ENCODE results near the gene NRTN. TPM values are rescaled to one million over a fixed set of nuclear protein-coding genes. Genes with fewer than 3 reads are reported as not detected.
"Not testable (repeated sequence)": the region's sequence is repeated elsewhere in the genome, so short reads cannot be mapped to it uniquely, and the experiment has no call there.

The NRTN gene
- total RNA-seq, 1 donor from 2014 or later, result 27.5 TPM

DNA sequence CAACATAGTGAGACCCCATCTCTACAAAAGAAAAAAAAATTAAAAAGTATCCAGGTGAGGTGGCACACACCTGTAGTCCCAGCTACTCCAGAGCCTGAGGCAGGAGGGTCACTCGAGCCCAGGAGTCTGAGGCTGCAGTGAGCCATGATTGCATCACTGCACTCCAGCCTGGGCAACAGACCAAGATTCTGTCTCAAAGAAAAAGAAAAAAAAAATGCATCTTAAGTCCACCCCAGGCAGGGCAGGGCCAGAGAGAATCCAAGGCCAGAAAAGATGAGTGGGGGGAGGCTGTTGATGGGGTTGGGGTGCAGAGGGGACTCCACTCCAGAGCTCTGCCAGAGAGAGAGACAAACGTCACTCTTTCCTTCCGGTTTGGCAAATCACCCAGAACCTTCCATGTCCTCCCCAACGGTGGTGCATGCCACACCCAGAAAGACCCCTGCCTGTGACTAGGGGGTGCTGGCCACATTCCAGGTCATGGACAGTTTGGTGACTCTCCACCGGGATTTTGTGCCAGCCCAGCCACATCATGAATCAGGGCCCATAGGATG is 46.0 kb downstream of the NRTN start:
- no peak for DNase-seq (ENCODE audit: missing footprints)
- ATAC-seq, result no peak
- intact Hi-C loops (cut with DNase I), result no loop called here

DNA sequence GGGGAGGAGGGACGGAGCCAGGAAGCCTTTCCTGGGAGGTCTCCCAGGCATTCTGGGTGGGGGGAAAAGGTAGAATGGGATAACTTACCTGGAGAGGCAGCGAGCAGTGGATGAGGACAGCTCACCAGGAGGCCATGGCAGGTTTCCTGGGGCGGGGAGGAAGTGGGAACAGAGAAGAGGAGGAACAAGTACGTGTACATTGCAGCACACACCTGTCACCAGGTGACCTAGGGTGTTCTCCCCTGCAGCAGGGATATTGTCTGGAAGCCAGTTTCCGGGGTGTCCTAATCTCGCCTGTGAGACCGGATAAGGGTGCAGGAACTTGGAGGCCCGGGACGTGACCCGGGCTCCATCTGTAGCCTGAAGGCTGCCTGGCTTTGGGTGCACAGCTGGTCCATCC is 46.4 kb downstream of the NRTN start, which contains the start of gene FUT3:
TSS of gene FUT3 (minus strand) at position 148 of the 400 bp plus-strand sequence.
- DNase-seq (ENCODE audit: missing footprints), result no peak
- intact Hi-C loops (cut with DNase I), result no loop called here
- no peak for ATAC-seq

DNA sequence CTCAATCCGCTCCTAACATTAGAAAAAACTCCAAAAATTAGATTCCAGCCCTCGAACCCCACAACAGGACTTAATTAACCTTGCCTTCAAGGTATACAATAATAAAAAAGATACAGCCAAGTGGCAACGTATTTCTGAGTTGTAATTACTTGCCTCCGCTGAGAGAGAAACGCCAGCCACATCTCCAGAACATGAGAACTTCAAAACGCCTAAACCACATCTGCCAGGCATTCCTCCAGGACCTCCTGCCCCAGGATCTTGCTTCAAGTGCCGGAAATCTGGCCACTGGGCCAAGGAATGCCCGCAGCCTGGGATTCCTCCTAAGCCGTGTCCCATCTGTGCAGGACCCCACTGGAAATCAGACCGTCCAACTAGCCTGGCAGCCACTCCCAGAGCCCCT is 49.3 kb downstream of the NRTN start:
- DNase-seq (ENCODE audit: missing footprints); intact Hi-C loops (cut with DNase I); ATAC-seq: not testable (repeated sequence)

DNA sequence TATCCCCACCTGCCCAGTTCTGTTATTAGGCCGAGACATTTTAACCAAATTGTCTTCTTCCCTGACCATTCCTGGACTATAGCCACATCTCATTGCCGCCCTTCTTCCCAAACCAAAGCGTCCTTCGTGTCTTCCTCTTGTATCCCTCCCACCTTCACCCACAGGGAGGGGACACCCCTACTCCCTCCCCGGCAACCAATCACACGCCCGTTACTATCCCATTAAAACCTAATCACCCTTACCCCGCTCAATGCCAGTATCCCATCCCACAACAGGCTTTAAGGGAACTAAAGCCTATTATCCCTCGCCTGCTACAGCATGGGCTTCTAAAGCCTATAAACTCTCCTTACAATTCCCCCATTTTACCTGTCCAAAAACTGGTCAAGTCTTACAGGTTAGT is 50.3 kb downstream of the NRTN start:
- intact Hi-C loops (cut with DNase I); ATAC-seq; DNase-seq (ENCODE audit: missing footprints): not testable (repeated sequence)

DNA sequence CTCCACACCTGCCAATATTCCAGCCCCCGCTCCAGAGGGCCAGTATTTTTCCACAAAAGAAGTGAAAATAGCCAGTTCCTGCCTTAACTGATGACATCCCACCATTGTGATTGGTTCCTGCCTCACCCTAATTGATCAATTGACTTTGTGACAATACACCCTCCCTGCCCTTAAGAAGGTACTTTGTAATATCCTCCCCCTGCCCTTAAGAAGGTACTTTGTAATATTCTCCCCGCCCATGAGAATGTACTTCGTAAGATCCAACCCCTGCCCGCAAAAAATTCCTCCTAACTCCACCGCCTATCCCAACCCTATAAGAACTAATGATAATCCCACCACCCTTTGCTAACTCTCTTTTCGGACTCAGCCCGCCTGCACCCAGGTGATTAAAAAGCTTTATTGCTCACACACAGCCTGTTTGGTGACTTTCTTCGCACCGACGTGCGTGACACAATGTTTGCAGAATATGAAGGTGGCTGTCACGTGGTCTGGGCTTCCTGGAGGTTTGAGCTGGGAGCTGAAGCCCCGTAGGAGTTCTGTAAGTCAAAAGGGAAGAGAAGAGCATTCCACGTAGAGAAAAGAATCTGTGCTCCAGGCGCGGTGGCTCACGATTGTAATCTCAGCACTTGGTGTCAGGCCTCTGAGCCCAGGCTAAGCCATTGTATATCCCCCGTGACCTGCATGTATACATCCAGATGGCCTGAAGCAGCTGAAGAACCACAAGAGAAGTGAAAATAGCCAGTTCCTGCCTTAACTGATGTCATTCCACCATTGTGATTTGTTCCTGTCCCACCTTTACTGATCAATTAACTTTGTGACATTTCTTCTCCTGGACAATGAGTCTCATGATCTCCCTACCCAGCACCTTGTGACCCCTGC is 52.6 kb downstream of the NRTN start:
- DNase-seq (ENCODE audit: missing footprints) (no peak), ATAC-seq (no peak)
- intact Hi-C loops (cut with DNase I), result no loop called here

DNA sequence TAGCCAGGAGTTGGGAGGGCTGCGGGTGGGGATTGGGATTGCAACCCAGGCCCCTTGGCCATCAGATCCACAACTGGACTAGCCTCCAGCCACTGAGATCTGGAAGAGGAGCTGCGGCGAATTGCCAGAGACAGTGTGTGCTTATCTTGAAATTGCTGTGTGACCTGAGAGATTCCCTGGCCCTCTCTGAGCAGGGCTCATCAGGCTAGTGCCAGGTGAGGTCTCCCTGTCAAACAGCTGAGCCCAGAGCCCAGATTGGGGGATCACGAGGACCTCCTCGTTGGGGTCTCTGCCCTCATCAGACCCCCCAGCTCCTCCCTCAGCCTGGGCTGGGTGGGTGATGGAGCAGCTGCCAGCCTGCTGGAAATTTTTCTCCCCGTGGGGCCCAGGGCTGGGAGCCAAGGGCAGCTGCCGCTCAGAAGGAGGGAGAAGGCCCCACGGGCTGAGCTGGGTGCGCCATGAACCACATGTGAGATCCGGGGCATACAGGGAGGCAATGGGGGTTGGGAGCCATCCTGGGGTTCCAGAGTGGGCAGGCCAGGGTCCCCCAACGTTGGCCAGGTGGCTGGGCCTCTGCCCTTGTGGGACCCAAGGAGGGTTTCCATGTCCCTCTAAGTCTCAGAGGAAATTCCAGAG is 58.3 kb downstream of the NRTN start:
- DNase-seq (ENCODE audit: missing footprints) (no peak), ATAC-seq (no peak)
- intact Hi-C loops (cut with DNase I), result no loop called here

DNA sequence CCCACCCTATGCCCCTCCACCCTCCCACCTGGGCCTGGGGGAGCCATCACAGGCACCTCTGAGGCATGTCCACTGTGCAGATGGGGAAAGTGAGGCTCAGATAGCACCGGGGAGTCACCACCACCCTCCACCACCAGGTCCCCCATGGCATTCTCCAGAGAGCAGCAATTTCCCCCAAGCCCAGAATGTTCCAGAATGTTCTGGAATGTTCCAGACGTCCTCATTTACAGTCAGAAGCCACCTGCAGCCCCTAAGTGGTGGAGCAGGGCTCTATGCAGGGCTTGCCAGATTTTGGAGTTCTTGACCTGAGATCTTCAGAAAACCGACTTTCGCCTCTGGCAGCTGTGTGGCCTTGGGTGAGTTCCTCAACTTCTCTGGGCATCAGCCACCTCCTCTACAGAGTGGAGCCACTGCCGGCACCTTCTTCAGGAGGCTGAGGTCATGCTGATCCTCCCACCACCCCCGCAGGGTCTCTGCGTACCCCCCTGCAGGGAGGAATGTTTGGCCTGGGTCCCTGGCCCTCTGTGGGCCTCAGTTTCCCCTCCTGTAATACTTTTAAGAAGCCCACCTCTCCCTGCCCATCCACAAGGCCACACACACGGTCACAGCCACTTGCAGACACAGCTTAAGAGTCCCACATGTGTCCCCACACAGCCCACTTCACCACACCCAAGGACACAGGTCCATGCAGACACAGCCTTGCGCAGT is 59.3 kb downstream of the NRTN start:
- no peak for ATAC-seq
- no peak for DNase-seq (ENCODE audit: missing footprints)
- intact Hi-C loops (cut with DNase I), result no loop called here

DNA sequence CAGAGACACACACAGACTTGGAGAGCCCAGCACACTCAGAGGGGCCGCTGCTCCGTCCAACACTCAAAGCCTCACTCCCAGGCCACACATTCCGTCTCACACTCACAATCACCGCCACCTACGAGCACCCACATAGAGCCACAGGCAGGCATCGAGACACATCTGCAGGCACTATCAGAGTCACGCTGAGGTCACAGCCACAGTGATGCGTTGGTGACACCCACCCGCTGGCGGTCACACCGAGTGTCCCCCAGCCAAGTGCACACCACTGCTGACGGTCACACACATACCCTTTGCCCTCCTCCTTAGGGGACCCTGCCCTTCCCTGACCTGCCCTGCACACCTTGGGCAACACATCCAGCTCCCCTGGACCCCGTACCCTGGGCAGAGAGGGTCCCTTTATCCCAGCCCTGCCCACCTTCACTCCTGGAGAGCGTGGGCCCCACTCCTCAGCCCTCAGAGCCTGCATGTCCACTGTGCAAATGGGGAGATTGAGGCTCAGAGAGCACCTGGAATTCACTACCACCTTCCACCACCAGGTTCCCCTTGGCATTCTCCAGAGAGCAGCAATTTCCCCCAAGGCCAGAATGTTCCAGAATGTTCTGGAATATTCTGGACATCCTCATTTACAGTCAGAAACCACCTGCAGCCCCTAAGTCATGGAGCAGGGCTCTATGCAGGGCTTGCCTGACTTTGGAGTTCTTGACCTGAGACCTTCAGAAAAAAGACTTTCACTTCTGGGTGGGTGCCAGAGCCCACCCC is 60.0 kb downstream of the NRTN start:
- intact Hi-C loops (cut with DNase I), result no loop called here
- ATAC-seq (no peak), DNase-seq (ENCODE audit: missing footprints) (no peak)

DNA sequence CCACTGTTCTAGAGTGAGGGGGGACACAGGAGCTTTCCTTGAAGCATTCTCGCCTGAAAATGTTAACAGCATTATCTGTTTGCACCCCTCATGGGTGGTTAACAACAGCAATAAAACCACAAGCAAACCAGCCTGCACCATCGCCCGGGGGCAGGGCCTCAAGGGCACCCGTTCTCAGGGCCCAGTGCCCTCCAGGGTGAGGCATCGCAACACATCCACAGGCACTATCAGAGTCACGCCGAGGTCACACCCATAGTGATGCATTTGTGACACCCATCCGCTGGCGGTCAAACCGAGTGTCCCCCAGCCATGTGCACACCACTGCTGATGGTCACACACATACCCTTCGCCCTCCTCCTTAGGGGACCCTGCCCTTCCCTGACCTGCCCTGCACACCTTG is 60.9 kb downstream of the NRTN start:
- intact Hi-C loops (cut with DNase I), result no loop called here
- DNase-seq (ENCODE audit: missing footprints), result no peak
- ATAC-seq, result no peak

DNA sequence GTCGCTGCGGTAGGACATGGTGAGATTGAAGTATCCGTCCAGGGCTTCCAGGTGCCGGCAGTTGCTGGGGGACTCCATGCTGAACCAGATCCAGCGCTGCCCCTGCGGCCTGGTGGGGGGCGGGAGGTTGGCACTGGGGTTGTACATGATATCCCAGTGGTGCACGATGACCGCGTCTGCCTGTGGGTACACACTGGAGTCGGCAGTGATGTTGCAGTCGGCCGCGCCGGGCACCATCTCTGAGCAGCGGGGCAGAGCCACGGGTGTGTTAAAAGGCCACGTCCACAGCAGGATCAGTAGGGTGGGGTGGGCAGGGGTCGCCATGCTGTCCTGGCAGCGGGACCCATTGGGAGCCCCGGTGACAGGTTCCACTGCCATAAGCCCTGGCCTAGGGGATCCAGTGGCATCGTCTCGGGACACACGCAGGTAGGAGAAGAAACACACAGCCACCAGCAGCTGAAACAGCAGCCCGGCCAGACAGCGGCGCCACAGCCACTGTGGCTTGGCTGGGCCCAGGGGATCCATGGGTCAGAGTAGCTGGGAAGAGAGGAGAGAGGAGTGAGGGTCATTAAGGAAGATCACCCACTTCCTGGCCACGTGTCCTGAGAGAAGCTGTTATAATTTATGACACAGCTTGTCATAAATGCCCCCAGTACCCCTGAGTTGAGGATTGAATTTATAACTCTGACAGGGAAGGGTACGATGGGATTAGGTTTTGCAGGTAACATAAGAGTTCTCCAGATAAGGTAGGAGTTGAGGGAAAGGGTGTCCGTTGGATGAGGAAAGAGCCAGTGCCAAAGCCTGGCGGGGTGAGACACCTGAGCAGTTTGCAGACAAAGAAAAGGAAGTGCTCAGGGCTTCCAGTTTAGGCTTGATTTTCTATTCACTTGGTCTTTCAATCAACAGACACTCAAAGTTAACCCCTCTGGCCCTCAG is 62.6 kb downstream of the NRTN start:
- DNase-seq (ENCODE audit: missing footprints) (no peak), ATAC-seq (no peak)
- intact Hi-C loops (cut with DNase I), result no loop called here

DNA sequence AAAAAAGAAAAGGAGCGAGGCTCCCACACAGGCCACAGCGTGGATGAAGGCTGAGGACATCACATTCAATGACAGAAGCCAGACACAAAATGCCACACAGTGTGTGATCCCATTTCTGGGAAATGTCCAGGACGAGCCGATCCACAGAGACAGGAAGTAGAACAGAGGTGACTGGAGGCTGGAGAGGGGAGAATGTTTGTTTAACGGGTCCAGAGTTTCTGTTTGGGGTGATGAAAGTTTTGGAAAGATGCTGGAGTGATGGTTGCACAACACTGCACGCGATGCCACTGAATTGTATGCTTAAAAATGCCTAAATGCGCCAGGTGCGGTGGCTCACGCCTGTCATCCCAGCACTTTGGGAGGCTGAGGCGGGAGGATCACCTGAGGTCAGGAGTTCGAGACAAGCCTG is 66.1 kb downstream of the NRTN start:
- ATAC-seq, result peak; percentile 61
- no peak for DNase-seq (ENCODE audit: missing footprints)
- intact Hi-C loops (cut with DNase I), result no loop called here

DNA sequence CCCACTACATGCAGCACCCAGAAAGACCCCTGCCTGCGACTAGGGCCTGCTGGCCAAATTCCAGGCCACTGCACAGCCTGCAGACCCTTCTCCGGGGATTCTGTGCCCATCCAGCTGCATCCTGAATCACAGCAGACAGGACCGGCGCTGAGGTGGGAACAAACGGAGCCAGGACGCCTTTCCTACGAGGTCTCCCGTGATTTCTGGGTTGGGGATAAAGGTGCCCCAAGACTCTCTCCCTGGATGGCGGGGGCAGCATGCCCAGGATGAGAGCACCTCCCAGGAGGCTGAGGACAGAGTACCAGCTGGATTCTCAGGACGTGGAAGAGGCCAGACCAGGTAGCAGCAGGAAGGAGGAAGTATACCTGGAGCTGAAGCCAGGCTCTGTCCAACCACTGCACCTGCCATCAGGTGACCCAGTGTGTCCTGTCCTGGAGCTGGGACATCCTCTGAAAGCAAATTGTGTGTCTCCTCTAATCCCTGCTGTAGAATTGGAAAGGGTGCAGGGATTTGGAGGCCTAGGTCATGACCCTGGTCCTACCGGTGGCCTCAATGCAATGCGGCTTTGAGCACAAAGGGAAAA is 68.8 kb downstream of the NRTN start:
- DNase-seq (ENCODE audit: missing footprints), result no peak
- no peak for ATAC-seq
- intact Hi-C loops (cut with DNase I), result no loop called here

DNA sequence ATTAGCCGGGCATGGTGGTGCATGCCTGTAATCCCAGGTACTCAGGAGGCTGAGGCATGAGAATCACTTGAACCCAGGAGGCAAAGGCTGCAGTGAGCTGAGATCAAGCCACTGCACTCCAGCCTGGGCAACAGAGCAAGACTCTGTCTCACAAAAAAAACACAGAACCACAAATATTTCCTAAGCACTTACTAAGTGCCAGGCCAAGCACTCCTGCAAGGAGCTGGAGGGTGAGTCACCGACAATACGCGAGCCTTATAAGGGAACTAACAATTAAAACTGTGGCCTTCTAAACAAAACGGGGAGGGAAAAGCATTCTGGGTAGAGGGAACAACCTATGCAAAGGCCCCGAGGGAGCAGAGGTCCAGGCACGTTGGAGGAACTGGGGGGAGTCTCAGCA is 69.6 kb downstream of the NRTN start:
- DNase-seq (ENCODE audit: missing footprints); intact Hi-C loops (cut with DNase I); ATAC-seq: not testable (repeated sequence)

DNA sequence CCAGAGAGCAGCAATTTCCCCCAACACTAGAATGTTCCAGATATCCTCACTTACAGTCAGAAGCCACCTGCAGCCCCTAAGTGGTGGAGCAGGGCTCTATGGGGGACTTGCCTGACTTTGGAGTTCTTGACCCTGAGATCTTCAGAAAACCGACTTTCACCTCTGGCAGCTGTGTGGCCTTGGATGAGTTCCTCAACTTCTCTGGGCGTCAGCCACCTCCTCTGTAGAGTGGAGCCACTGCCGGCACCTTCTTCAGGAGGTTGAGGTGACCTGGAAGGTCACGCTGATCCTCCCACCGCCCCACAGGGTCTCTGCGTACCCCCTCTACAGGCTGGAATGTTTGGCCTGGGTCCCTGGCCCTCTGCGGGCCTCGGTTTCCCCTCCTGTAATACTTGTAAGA is 72.6 kb downstream of the NRTN start:
- DNase-seq (ENCODE audit: missing footprints) (no peak), ATAC-seq (no peak)
- intact Hi-C loops (cut with DNase I), result no loop called here

DNA sequence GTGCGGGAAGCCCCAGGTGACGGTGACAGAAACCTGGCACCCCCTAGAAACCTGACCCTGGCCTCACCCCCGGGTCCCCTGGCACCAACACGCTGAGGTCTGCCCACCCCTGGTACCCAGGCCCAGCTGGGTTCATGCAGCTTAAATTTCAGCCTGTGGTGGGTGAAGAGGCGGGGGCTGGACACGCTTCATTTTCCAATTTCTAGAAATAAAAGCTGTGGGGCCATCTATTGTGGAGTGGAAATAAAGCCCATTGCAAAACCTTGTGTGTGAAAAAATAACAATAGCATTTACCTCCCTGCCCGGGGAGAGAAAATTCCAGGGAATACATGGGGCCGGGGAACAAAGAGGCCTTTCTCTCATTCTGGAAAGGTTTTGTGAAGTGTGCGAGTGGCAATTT is 73.0 kb downstream of the NRTN start:
- no peak for ATAC-seq
- intact Hi-C loops (cut with DNase I), result no loop called here
- no peak for DNase-seq (ENCODE audit: missing footprints)
